Muscle layer of duodenum (tissue), 2 donors: ENCODE data around the gene ZNF384.

Experiments used
- H3K27ac ChIP-seq: one replicate; pipeline ENCODE4 v1.7.0; 2013; ENCODE audit warnings: mild to moderate bottlenecking, low read length
- H3K27me3 ChIP-seq: one replicate; pipeline ENCODE4 v1.7.0; 2013; ENCODE audit warnings: low read depth, mild to moderate bottlenecking, control low read depth, low read length
- H3K36me3 ChIP-seq, 2 donors: one replicate each; pipeline ENCODE4 v1.7.0; 2013; ENCODE audit warnings: low read length in 2 of 2, control low read depth in 1 of 2, mild to moderate bottlenecking in 1 of 2; ENCODE audit not compliant: insufficient read depth in 2 of 2, control insufficient read depth in 1 of 2
- H3K4me1 ChIP-seq, 2 donors: one replicate each; pipeline ENCODE4 v1.7.0; 2013; ENCODE audit warnings: low read length in 2 of 2, mild to moderate bottlenecking in 2 of 2, control low read depth in 1 of 2, moderate library complexity in 1 of 2; ENCODE audit not compliant: insufficient read depth in 2 of 2, control insufficient read depth in 1 of 2
- H3K4me3 ChIP-seq, 2 donors: one replicate each; pipeline ENCODE4 v1.7.0; 2013; ENCODE audit warnings: low read length in 2 of 2, low read depth in 1 of 2, mild to moderate bottlenecking in 1 of 2
- H3K9me3 ChIP-seq, 2 donors: one replicate each; pipeline ENCODE4 v1.7.0; 2013; ENCODE audit warnings: low read length in 2 of 2, control low read depth in 1 of 2, mild to moderate bottlenecking in 1 of 2; ENCODE audit not compliant: control insufficient read depth in 1 of 2
- donor health status: healthy.

The ZNF384 gene

GRCh38 chr12:6676962-6677361, 12.2 kb downstream of the ZNF384 start:
- Histone ChIP-seq H3K36me3 (peaks cover 70 to 81% of the 10 kb centered on the region in 2 donors), H3K4me1 (no peaks in the 10 kb centered on the region), H3K27me3 (no peaks in the 10 kb centered on the region), H3K4me3 (no peak overlapping the region), H3K9me3 (no peaks in the 10 kb centered on the region), H3K27ac (no peak overlapping the region)

- H3K4me1 ChIP-seq: no peaks in the 10 kb centered on the region
- H3K4me3 ChIP-seq: no peak overlapping the region
- H3K9me3 ChIP-seq: no peaks in the 10 kb centered on the region
- H3K27ac ChIP-seq: no peak overlapping the region
- peaks cover 80 to 91% of the 10 kb centered on the region in 2 donors for H3K36me3 ChIP-seq
- no peaks in the 10 kb centered on the region for H3K27me3 ChIP-seq
These were observed 17.0 kb downstream of the ZNF384 start for GRCh38 chr12:6672143-6672542.

- no peak overlapping the region for H3K27ac ChIP-seq
- H3K9me3 ChIP-seq: no peaks in the 10 kb centered on the region
- peaks cover 52 to 59% of the 10 kb centered on the region in 2 donors for H3K36me3 ChIP-seq
- H3K4me3 ChIP-seq: no peak overlapping the region
- H3K4me1 ChIP-seq: no peaks in the 10 kb centered on the region
- H3K27me3 ChIP-seq: no peaks in the 10 kb centered on the region
These were observed 21.5 kb downstream of the ZNF384 start for GRCh38 chr12:6667559-6668210.

GRCh38 chr12:6666211-6666610, 23.0 kb downstream of the ZNF384 start:
- H3K4me1 ChIP-seq: peaks cover 10% of the 10 kb centered on the region in 2 donors
- H3K4me3 ChIP-seq: no peak overlapping the region
- no peak overlapping the region for H3K27ac ChIP-seq
- no peaks in the 10 kb centered on the region for H3K27me3 ChIP-seq
- H3K36me3 ChIP-seq: peaks cover 37 to 44% of the 10 kb centered on the region in 2 donors
- H3K9me3 ChIP-seq: no peaks in the 10 kb centered on the region

GRCh38 chr12:6664902-6665301, 24.3 kb downstream of the ZNF384 start:
- H3K9me3 ChIP-seq: no peaks in the 10 kb centered on the region
- peaks cover 24 to 31% of the 10 kb centered on the region in 2 donors for H3K36me3 ChIP-seq
- no peak overlapping the region for H3K27ac ChIP-seq
- H3K4me3 ChIP-seq: no peak overlapping the region
- no peaks in the 10 kb centered on the region for H3K27me3 ChIP-seq
- peaks cover 10% of the 10 kb centered on the region in 2 donors for H3K4me1 ChIP-seq

GRCh38 chr12:6662906-6663742, 26.1 kb downstream of the ZNF384 start, which contains the start of gene ING4:
ING4 (minus strand) TSS chr12:6663119; CDS start chr12:6663101, 18 bp downstream.
- H3K4me3 ChIP-seq: peak within 1 kb of the TSS; percentile 90 to 95
- peak within 1 kb of the TSS; percentile 80 for H3K27ac ChIP-seq
- H3K36me3 ChIP-seq: peaks cover 12 to 23% of the 10 kb centered on the region in 2 donors
- H3K4me1 ChIP-seq: peaks cover 10% of the 10 kb centered on the region in 2 donors
- H3K27me3 ChIP-seq: no peaks in the 10 kb centered on the region
- H3K9me3 ChIP-seq: no peaks in the 10 kb centered on the region

- Histone ChIP-seq H3K27me3 (no peaks in the 10 kb centered on the region), H3K4me3 (peak overlapping the region; percentile 90 to 95), H3K4me1 (peaks cover 10% of the 10 kb centered on the region in 2 donors), H3K27ac (peak overlapping the region; percentile 74), H3K36me3 (peaks cover 8 to 17% of the 10 kb centered on the region in 2 donors), H3K9me3 (no peaks in the 10 kb centered on the region)
These were observed 26.6 kb downstream of the ZNF384 start for GRCh38 chr12:6662602-6662905.

GRCh38 chr12:6653987-6654386, 35.2 kb downstream of the ZNF384 start:
- Histone ChIP-seq H3K27ac (no peak overlapping the region), H3K9me3 (no peaks in the 10 kb centered on the region), H3K36me3 (peaks cover 36 to 64% of the 10 kb centered on the region in 2 donors), H3K4me1 (no peaks in the 10 kb centered on the region), H3K27me3 (no peaks in the 10 kb centered on the region), H3K4me3 (no peak overlapping the region)

- no peaks in the 10 kb centered on the region for H3K27me3 ChIP-seq
- no peaks in the 10 kb centered on the region for H3K9me3 ChIP-seq
- peaks cover 36 to 60% of the 10 kb centered on the region in 2 donors for H3K36me3 ChIP-seq
- no peaks in the 10 kb centered on the region for H3K4me1 ChIP-seq
- H3K27ac ChIP-seq: no peak overlapping the region
- H3K4me3 ChIP-seq: no peak overlapping the region
These were observed 35.8 kb downstream of the ZNF384 start for GRCh38 chr12:6653342-6653741.

- Histone ChIP-seq H3K36me3 (peaks cover 36 to 63% of the 10 kb centered on the region in 2 donors), H3K4me3 (no peak overlapping the region), H3K27ac (no peak overlapping the region), H3K4me1 (no peaks in the 10 kb centered on the region), H3K27me3 (no peaks in the 10 kb centered on the region), H3K9me3 (no peaks in the 10 kb centered on the region)
These were observed 36.8 kb downstream of the ZNF384 start for GRCh38 chr12:6652391-6652790.

- Histone ChIP-seq H3K27me3 (no peaks in the 10 kb centered on the region), H3K36me3 (peaks cover 35 to 51% of the 10 kb centered on the region in 2 donors), H3K27ac (no peak overlapping the region), H3K4me3 (no peak overlapping the region), H3K4me1 (peaks cover 0 to 5% of the 10 kb centered on the region in 2 donors), H3K9me3 (no peaks in the 10 kb centered on the region)
These were observed 38.3 kb downstream of the ZNF384 start for GRCh38 chr12:6650832-6651231.
